D721Med (cell line): ENCODE results near the gene FMO5.

Source experiments
- DNase-seq: peaks from one replicate; pipeline ENCODE4 v3.0.0; 2011; ENCODE audit warnings: low spot score; ENCODE audit not compliant: insufficient read length
- FAIRE-seq: peaks from 2 replicates; lab custom pipeline; 2011; peaks lifted over from hg19 to GRCh38; lab: Jason Lieb, UNC
- TF ChIP-seq, protein P1 (sequence below): IDR thresholded peaks from 2 replicates; pipeline ENCODE4 v1.5.1; 2012; ENCODE audit warnings: mild to moderate bottlenecking, control low read depth; ENCODE audit not compliant: insufficient read depth; ENCODE audit errors: missing control alignments

FMO5 gene

DNA sequence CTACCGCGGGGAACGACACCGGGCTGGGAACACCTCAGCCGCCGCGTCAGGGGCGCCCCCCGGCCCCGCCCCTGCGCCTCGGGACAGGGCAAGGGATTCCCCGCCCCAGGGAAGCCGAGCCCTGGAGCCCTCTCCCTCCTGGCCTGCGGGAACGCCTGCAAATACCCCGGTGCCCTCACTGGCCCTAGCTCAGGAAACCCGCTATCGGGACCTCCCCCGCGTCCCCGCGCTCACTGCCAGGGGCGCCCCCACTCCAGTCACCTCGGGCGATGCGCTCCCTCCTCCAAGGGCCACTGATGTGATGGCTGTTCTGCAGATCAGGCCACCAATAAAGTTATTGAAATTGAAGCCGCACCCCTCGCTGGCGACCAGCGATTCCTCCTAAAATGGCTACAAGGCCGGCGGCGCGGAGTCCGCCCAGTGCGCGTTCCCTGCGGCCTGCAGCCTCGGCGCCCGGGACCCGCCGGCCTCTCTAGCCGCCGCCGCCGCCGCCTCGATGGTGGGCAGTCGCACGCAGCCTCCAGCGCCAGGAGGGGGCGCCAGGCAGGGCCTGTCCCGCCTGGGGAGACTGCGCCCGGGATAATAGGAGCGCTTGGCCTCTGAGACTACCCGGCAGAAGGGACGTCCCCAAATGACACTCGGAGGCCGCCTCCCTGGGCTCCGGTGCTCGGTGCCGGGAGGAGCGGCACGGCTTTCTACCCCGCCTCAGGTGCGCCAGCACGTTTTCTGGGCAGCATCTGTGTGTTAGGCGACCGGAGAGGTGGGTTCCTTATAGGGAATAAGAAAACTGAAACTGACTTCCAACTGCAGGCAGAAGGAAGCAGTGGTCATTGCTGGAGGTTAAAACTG lies 52.7 kb downstream of the FMO5 start, which contains the start of gene PRKAB2:
Gene PRKAB2, minus strand, starts transcription at position 303 of the 849 bp plus-strand sequence. CDS start 326 bp downstream, outside the sequence.
- FAIRE-seq = no peak
- DNase-seq = peak; percentile 68
- TF ChIP-seq, protein P1, sequence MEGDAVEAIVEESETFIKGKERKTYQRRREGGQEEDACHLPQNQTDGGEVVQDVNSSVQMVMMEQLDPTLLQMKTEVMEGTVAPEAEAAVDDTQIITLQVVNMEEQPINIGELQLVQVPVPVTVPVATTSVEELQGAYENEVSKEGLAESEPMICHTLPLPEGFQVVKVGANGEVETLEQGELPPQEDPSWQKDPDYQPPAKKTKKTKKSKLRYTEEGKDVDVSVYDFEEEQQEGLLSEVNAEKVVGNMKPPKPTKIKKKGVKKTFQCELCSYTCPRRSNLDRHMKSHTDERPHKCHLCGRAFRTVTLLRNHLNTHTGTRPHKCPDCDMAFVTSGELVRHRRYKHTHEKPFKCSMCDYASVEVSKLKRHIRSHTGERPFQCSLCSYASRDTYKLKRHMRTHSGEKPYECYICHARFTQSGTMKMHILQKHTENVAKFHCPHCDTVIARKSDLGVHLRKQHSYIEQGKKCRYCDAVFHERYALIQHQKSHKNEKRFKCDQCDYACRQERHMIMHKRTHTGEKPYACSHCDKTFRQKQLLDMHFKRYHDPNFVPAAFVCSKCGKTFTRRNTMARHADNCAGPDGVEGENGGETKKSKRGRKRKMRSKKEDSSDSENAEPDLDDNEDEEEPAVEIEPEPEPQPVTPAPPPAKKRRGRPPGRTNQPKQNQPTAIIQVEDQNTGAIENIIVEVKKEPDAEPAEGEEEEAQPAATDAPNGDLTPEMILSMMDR = peak; percentile 91

DNA sequence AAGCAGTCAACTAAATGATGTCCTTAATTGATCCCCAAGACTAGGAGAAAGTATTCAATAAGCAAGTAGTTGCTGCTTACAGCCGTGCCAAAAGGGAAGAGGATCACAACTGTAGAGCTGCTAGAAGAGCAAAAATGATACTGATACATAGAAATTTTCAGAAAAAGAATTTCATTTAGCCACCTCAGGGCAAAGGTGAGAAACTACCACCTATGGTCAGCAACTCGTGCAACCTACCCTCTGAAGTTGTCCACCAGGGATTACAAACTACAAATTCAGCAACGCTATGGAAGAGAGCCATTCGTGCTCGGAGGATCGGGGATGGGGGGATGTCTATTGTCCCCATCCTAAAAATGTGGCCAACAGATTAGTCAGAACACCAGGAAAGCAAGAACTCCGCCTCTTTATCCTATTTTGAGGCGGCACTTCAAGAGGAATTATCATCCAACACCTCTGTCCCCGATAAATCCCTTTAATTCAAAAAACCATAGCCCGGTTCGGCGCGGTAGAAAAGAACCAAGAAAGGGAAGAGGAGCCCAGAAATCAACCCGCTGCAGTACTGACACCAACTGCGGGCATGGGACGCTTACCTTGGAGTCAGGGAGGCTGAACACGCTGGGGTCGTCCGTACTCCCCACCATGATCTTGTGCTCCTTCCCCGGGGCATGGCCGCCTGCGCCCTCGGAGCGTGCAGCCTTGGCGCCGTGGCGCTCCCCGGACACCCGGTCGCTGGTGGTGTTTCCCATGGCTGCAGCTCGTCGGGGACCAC lies 53.6 kb downstream of the FMO5 start:
- DNase-seq (no peak), FAIRE-seq (peak; percentile 41)
- TF ChIP-seq, protein P1 = no peak

DNA sequence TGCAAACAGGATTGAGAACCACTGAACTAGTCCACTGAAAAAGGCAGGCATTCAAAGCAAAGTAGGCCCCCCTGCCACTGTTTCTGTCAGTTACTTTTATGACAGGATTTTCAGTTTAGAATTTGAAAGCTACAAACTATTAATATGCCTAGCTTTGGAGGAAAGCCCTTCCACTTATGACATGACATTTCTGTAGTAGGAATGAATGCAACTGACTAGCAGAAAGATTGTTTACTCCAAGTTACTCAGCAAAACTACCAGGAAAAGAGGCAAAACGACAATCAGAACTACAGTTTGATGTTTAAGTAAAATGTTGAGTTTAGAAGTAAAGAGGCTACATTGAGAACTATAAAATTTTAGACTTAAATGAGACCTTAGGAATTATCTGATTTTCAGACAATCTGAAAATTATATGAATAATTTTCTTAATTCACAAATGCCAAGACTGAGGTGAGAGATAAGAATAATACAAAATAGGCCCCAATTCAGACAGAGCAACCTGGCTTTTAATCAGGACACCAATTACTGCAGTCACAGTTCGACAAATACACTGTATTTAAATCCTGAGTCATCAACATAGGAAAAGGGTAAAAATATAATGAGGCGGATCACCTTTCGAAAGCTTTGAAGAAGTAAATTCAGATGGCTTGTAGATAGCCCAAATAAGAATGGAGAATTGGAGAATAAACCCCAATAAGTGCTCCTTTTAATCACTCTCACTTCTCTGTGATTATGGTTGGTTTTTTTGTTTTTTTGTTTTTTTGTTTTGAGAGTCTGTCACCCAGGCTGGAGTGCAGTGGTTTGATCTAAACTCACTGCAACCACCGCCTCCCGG lies 55.1 kb downstream of the FMO5 start:
- TF ChIP-seq, protein P1 = no peak
- no peak for DNase-seq
- FAIRE-seq = no peak

DNA sequence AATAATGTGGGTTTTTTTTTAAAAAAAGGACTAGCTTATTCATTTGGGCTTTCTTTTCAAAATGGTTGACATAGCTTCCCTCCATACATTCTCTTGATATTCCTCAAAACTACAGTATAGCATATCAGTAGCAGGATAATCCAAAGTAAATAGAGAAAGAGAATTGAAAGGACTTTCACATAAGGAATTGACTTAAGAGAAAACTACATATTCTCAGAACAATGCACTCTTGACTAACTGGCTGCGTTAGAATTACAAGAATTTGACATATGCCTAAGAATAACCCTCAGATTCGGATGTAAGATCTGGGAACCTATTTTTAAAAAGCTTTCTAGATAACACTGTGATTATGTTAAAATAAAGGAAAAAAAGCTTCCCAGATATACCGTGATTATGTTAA lies 56.0 kb downstream of the FMO5 start:
- FAIRE-seq (no peak), DNase-seq (no peak)
- TF ChIP-seq, protein P1 = no peak

DNA sequence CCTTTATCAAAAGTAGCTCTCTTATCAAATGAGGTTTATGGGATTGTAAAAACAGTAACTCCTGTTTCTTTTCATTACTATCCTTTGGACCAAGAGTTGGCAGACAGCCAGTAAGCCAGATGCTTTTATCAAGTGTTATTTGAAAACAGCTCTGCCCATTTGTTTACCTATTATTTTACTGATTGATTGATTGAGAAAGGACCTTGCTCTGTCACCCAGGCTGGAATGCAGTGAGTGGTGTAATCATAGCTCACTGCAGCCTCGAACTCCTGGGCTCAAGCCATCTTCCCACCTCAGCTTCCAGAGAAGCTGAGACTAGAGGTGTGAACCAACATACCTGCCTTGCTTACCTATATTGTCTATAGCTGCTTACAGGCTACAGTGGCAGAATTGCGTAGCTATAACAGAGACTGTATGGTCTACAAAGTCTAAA lies 56.5 kb downstream of the FMO5 start:
- DNase-seq (no peak), FAIRE-seq (no peak)
- TF ChIP-seq, protein P1 = no peak

DNA sequence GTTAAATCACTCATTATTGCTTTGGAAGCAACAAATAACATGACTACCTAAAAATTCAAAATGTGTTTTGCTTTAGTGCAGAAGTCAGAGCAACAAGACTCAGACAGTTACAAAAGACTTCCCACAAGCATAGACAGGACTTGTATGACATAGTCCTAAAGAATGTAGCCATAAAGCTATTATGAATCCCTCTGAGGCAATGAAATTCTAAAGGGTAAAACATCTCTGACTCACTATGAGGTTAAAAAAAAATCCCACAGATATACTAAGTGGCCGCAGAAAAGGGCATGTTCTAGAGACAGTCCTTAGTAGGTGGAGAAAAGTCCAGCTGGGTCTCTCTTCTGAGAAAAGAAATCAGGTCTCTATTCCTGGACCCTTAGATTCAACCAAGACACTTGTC lies 57.8 kb downstream of the FMO5 start:
- TF ChIP-seq, protein P1 = no peak
- no peak for DNase-seq
- no peak for FAIRE-seq
